K562 (cell line): ENCODE results near the gene ASIC3. TPM values are rescaled to one million over a fixed set of nuclear protein-coding genes. Genes with fewer than 3 reads are reported as not detected.
A peak's percentile ranks its signal among the peaks of the same experiment; 100 is the strongest.

Experiments used
- CBFA2T2 ChIP-seq: fragments of 450-650 bp; conservative IDR thresholded peaks from 2 replicates; pipeline ENCODE4 v1.6.1; 2017; ENCODE audit warnings: mild to moderate bottlenecking
- ESRRA ChIP-seq: fragments of 450-650 bp; IDR thresholded peaks from 2 replicates; pipeline ENCODE4 v1.6.1; 2014; ENCODE audit warnings: low read depth, mild to moderate bottlenecking, moderate library complexity, borderline replicate concordance
- PHB ChIP-seq: fragments of 250-450 bp; sonication (Bioruptor Pico); IDR thresholded peaks from 2 replicates; pipeline ENCODE4 v1.5.0; 2021
- PHB2 ChIP-seq: fragments of 450-650 bp; IDR thresholded peaks from 2 replicates; pipeline ENCODE4 v1.6.1; 2017; ENCODE audit warnings: low read depth
- SMC3 ChIP-seq: conservative IDR thresholded peaks from 2 replicates; pipeline ENCODE4 v1.6.1; 2011; ENCODE audit warnings: low read depth, low read length, improper control_type of control experiment; ENCODE audit not compliant: insufficient read depth
- SNRNP70 ChIP-seq: fragments of 200-400 bp; formaldehyde crosslinking; optimal IDR thresholded peaks from 2 replicates; pipeline ENCODE3; 2017; ENCODE audit warnings: low read depth, low read length
- ZFP1 ChIP-seq: fragments of 450-650 bp; formaldehyde crosslinking; IDR thresholded peaks from 2 replicates; pipeline ENCODE4 v1.4.0; 2020; ENCODE audit warnings: mild to moderate bottlenecking, mixed read lengths
- ZNF24 ChIP-seq: fragments of 450-650 bp; IDR thresholded peaks from 2 replicates; pipeline ENCODE4 v1.6.1; 2016
- ZNF695 ChIP-seq: fragments of 450-650 bp; formaldehyde crosslinking; IDR thresholded peaks from 2 replicates; pipeline ENCODE4 v1.4.0; 2020; ENCODE audit warnings: mild to moderate bottlenecking, moderate library complexity
- polyA plus RNA-seq, 8 experiments: library from polyadenylated mRNA; depleted of rRNA in 4 of 8; stranded (reverse) in 5 of 8; unstranded in 3 of 8; fragments of >200 nt; fragmentation: Nextera tagmentation in 2 of 8; fragmentation: Illumina TruSeq in 1 of 8; extraction: Ambion mirVana in 2 of 8; extraction: Trizol in 1 of 8; gene quantifications; 2 replicates each; pipeline versions ENCODE4 v1.2.1 to v1.2.3, GENCODE V29; 2011 to 2014; ENCODE audit warnings: inconsistent platforms in 1 of 8, missing spikeins in 1 of 8
- total RNA-seq, 7 experiments: library from RNA; depleted of rRNA in 6 of 7; stranded (reverse); fragments of >200 nt in 6 of 7; fragmentation: Illumina TruSeq in 2 of 7; extraction: Trizol in 2 of 7; gene quantifications; 2 replicates each; pipeline versions ENCODE4 v1.2.1 to v1.2.3, GENCODE V29; 2011 to 2021; ENCODE audit warnings: low replicate concordance in 1 of 7
- TF ChIP-seq, protein P1 (sequence below), 2 experiments: IDR thresholded peaks; 2 replicates each; pipeline ENCODE4 v1.6.1; 2012; ENCODE audit warnings: improper control_type of control experiment in 2 of 2, low read depth in 2 of 2, low read length in 2 of 2, borderline replicate concordance in 1 of 2
- TF ChIP-seq, protein P2 (sequence below): fragments of 200-800 bp; sonication (Bioruptor generic); IDR thresholded peaks from 2 replicates; pipeline ENCODE4 v1.6.1; 2016; ENCODE audit warnings: missing genetic modification characterization, missing compliant biosample characterization
- TF ChIP-seq, protein P3 (sequence below): fragments of 450-650 bp; IDR thresholded peaks from 2 replicates; pipeline ENCODE4 v1.7.1; 2018; ENCODE audit warnings: mild to moderate bottlenecking, low read depth; ENCODE audit not compliant: partially characterized antibody
- TF ChIP-seq, protein P4 (sequence below), 2 experiments: fragments of 450-650 bp; IDR thresholded peaks; 2 replicates each; pipeline ENCODE4 v1.6.1; 2016
- TF ChIP-seq, protein P5 (sequence below): IDR thresholded peaks from 2 replicates; pipeline ENCODE4 v1.6.1; 2014; ENCODE audit warnings: antibody characterized with exemption

ASIC3 gene
- total and polyA plus RNA-seq, 9 of the 15 experiments (the other 6 are each of a cell fraction or from before 2014, with no cell fraction given) = 0.11 to 5.0 (median 0.87) TPM

DNA sequence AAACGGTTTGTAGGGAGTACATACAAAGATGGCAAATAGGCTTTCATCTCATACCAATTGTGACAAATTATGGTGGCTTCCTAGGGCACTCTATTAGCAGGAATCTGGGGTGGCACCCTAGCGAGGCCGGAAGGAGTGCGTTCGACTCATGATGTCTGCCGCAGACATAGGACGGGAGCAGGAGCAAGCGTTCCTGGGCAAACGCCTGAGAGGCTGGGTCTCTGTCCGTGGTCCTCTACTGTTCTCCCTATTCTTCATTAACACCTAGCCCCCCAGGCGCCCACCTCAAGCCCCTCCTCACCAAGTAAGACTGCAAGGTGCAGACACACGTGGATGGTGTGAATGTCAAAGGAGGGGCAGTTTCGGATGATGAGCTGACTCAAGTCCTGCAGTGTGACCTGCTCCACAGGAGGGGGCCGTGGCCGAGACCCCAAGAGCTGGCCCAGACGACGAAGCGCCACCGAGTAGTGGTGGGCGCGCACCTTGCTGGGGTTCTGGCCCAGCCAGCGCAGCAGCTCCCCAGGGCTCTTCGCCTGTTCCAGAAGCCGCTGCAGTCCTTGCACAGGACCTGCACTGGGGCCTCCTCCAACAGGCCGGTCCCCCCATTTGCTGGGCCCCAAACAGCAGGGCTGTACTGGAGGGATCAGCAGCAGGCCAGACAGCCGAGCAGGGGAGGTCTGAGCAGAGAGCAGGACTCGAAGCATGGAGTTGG, 31.0 kb downstream of the ASIC3 start (continued):
- TF ChIP-seq PHB2 (no peak), PHB (no peak), SNRNP70 (no peak), SMC3 (no peak), ZFP1 (CRISPR knock-in tag) (no peak), ZNF24 (no peak), CBFA2T2 (no peak), ESRRA (no peak), ZNF695 (CRISPR knock-in tag) (no peak)
- TF ChIP-seq, protein P1, sequence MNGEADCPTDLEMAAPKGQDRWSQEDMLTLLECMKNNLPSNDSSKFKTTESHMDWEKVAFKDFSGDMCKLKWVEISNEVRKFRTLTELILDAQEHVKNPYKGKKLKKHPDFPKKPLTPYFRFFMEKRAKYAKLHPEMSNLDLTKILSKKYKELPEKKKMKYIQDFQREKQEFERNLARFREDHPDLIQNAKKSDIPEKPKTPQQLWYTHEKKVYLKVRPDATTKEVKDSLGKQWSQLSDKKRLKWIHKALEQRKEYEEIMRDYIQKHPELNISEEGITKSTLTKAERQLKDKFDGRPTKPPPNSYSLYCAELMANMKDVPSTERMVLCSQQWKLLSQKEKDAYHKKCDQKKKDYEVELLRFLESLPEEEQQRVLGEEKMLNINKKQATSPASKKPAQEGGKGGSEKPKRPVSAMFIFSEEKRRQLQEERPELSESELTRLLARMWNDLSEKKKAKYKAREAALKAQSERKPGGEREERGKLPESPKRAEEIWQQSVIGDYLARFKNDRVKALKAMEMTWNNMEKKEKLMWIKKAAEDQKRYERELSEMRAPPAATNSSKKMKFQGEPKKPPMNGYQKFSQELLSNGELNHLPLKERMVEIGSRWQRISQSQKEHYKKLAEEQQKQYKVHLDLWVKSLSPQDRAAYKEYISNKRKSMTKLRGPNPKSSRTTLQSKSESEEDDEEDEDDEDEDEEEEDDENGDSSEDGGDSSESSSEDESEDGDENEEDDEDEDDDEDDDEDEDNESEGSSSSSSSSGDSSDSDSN (IDR thresholded peaks at IDR 0.05; ENCODE audit: borderline replicate concordance in 1 of 2, low read depth in 2 of 2, low read length in 2 of 2) = no peak
- TF ChIP-seq, protein P2, sequence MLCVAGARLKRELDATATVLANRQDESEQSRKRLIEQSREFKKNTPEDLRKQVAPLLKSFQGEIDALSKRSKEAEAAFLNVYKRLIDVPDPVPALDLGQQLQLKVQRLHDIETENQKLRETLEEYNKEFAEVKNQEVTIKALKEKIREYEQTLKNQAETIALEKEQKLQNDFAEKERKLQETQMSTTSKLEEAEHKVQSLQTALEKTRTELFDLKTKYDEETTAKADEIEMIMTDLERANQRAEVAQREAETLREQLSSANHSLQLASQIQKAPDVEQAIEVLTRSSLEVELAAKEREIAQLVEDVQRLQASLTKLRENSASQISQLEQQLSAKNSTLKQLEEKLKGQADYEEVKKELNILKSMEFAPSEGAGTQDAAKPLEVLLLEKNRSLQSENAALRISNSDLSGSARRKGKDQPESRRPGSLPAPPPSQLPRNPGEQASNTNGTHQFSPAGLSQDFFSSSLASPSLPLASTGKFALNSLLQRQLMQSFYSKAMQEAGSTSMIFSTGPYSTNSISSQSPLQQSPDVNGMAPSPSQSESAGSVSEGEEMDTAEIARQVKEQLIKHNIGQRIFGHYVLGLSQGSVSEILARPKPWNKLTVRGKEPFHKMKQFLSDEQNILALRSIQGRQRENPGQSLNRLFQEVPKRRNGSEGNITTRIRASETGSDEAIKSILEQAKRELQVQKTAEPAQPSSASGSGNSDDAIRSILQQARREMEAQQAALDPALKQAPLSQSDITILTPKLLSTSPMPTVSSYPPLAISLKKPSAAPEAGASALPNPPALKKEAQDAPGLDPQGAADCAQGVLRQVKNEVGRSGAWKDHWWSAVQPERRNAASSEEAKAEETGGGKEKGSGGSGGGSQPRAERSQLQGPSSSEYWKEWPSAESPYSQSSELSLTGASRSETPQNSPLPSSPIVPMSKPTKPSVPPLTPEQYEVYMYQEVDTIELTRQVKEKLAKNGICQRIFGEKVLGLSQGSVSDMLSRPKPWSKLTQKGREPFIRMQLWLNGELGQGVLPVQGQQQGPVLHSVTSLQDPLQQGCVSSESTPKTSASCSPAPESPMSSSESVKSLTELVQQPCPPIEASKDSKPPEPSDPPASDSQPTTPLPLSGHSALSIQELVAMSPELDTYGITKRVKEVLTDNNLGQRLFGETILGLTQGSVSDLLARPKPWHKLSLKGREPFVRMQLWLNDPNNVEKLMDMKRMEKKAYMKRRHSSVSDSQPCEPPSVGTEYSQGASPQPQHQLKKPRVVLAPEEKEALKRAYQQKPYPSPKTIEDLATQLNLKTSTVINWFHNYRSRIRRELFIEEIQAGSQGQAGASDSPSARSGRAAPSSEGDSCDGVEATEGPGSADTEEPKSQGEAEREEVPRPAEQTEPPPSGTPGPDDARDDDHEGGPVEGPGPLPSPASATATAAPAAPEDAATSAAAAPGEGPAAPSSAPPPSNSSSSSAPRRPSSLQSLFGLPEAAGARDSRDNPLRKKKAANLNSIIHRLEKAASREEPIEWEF (CRISPR knock-in tag) = no peak
- TF ChIP-seq, protein P3, sequence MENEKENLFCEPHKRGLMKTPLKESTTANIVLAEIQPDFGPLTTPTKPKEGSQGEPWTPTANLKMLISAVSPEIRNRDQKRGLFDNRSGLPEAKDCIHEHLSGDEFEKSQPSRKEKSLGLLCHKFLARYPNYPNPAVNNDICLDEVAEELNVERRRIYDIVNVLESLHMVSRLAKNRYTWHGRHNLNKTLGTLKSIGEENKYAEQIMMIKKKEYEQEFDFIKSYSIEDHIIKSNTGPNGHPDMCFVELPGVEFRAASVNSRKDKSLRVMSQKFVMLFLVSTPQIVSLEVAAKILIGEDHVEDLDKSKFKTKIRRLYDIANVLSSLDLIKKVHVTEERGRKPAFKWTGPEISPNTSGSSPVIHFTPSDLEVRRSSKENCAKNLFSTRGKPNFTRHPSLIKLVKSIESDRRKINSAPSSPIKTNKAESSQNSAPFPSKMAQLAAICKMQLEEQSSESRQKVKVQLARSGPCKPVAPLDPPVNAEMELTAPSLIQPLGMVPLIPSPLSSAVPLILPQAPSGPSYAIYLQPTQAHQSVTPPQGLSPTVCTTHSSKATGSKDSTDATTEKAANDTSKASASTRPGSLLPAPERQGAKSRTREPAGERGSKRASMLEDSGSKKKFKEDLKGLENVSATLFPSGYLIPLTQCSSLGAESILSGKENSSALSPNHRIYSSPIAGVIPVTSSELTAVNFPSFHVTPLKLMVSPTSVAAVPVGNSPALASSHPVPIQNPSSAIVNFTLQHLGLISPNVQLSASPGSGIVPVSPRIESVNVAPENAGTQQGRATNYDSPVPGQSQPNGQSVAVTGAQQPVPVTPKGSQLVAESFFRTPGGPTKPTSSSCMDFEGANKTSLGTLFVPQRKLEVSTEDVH = no peak
- TF ChIP-seq, protein P4, sequence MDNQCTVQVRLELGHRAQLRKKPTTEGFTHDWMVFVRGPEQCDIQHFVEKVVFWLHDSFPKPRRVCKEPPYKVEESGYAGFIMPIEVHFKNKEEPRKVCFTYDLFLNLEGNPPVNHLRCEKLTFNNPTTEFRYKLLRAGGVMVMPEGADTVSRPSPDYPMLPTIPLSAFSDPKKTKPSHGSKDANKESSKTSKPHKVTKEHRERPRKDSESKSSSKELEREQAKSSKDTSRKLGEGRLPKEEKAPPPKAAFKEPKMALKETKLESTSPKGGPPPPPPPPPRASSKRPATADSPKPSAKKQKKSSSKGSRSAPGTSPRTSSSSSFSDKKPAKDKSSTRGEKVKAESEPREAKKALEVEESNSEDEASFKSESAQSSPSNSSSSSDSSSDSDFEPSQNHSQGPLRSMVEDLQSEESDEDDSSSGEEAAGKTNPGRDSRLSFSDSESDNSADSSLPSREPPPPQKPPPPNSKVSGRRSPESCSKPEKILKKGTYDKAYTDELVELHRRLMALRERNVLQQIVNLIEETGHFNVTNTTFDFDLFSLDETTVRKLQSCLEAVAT (IDR thresholded peaks at IDR 0.05) = peak in 1 of 2 experiments; percentile 66; a peak in 1 of 4 replicates
- TF ChIP-seq, protein P5, sequence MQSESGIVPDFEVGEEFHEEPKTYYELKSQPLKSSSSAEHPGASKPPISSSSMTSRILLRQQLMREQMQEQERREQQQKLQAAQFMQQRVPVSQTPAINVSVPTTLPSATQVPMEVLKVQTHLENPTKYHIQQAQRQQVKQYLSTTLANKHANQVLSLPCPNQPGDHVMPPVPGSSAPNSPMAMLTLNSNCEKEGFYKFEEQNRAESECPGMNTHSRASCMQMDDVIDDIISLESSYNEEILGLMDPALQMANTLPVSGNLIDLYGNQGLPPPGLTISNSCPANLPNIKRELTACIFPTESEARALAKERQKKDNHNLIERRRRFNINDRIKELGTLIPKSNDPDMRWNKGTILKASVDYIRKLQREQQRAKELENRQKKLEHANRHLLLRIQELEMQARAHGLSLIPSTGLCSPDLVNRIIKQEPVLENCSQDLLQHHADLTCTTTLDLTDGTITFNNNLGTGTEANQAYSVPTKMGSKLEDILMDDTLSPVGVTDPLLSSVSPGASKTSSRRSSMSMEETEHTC = no peak
